K562 (cell line): ENCODE results near the gene MRPL54. TPM values are rescaled to one million over a fixed set of nuclear protein-coding genes. Genes with fewer than 3 reads are reported as not detected.
"Not testable (repeated sequence)": the region's sequence is repeated elsewhere in the genome, so short reads cannot be mapped to it uniquely, and the experiment has no call there.

Experiments
- ATAC-seq: fragments of 200-7000 bp; cut with Tn5 transposase; 3 replicates; pipeline ENCODE4 v1.9.1; 2020; ENCODE audit warnings: moderate library complexity
- BruUV-seq: library from RNA; stranded (reverse); fragments of 400-500 nt; replicated peaks from 2 replicates; lab custom pipeline; 2021; lab: Mats Ljungman, UMichigan
- CTCF ChIA-PET: fragments of 300-600 bp; formaldehyde crosslinking; extraction: SDS; loops from one replicate; lab custom pipeline; 2021; ENCODE audit warnings: low intra/inter-chr PET ratio; lab: Yijun Ruan, JAX
- POLR2A ChIA-PET: fragments of 300-600, 350-650 bp; sonication (Branson Sonifier 250); formaldehyde crosslinking; extraction: SDS; loops from one replicate; lab custom pipeline; 2021; ENCODE audit warnings: antibody characterized with exemption, inconsistent platforms; lab: Yijun Ruan, JAX
- DNase-seq, 4 experiments: peaks; one replicate each; pipeline versions ENCODE4 v3.0.0 to v3.0.0-alpha.2; 2011 to 2018; ENCODE audit warnings: low spot score in 3 of 4, mixed read lengths in 3 of 4; ENCODE audit errors: extremely low read depth in 1 of 4
- FAIRE-seq: peaks from 2 replicates; lab custom pipeline; 2011; peaks lifted over from hg19 to GRCh38; lab: Jason Lieb, UNC
- H2AFZ ChIP-seq: 2 replicates; pipeline ENCODE4 v1.6.0; 2011; ENCODE audit warnings: low read depth, low read length, control low read depth, inconsistent platforms
- H3K27ac ChIP-seq: fragments of 200-600 bp; 3 replicates; pipeline ENCODE4 v1.8.0; 2011; ENCODE audit warnings: low read depth, mild to moderate bottlenecking, control low read depth, inconsistent platforms, low read length, moderate library complexity, mixed read lengths; ENCODE audit errors: extremely low read depth
- H3K27me3 ChIP-seq, 2 experiments: fragments of 300-600 bp in 1 of 2; 2 replicates in 1 of 2; 3 replicates in 1 of 2; pipeline versions ENCODE4 v1.6.0 to v1.8.0; 2011; ENCODE audit warnings: inconsistent platforms in 2 of 2, low read length in 2 of 2, mild to moderate bottlenecking in 1 of 2, mixed read lengths in 1 of 2, moderate library complexity in 1 of 2; ENCODE audit not compliant: control insufficient read depth in 2 of 2, insufficient read depth in 2 of 2
- H3K36me3 ChIP-seq: fragments of 300-600 bp; 3 replicates; pipeline ENCODE4 v1.8.0; 2011; ENCODE audit warnings: mild to moderate bottlenecking, low read length, inconsistent platforms; ENCODE audit not compliant: control insufficient read depth, insufficient read depth
- H3K4me1 ChIP-seq, 2 experiments: fragments of 200-600 bp in 1 of 2; replicated peaks in 1 of 2; 2 replicates in 1 of 2; 3 replicates in 1 of 2; pipeline versions ENCODE4 v1.5.1 to v1.8.0; 2011; ENCODE audit warnings: inconsistent platforms in 2 of 2, low read length in 2 of 2, mild to moderate bottlenecking in 1 of 2, mixed read lengths in 1 of 2, moderate library complexity in 1 of 2; ENCODE audit not compliant: control insufficient read depth in 2 of 2, insufficient read depth in 2 of 2
- H3K4me2 ChIP-seq: 2 replicates; pipeline ENCODE4 v1.6.1; 2011; ENCODE audit warnings: low read length, control low read depth, inconsistent platforms, mixed read lengths; ENCODE audit not compliant: insufficient read depth
- H3K4me3 ChIP-seq: fragments of 200-600 bp; sonication (generic), shearing (Covaris generic); 2 replicates; pipeline ENCODE4 v1.5.1; 2016; ENCODE audit warnings: control low read depth, inconsistent platforms
- H3K79me2 ChIP-seq: fragments of 200-600 bp; 3 replicates; pipeline ENCODE4 v1.8.0; 2011; ENCODE audit warnings: low read length, inconsistent platforms; ENCODE audit not compliant: control insufficient read depth, insufficient read depth
- H3K9ac ChIP-seq, 2 experiments: 2 replicates each; pipeline versions ENCODE4 v1.6.0 to v1.6.1; 2011; ENCODE audit warnings: low read depth in 2 of 2, low read length in 2 of 2, control low read depth in 1 of 2, inconsistent platforms in 1 of 2, mild to moderate bottlenecking in 1 of 2, mixed read lengths in 1 of 2; ENCODE audit not compliant: insufficient read depth in 1 of 2
- H3K9me1 ChIP-seq: one replicate; pipeline ENCODE4 v1.6.0; 2011; ENCODE audit warnings: inconsistent platforms, mild to moderate bottlenecking, low read length, moderate library complexity; ENCODE audit not compliant: control insufficient read depth, insufficient read depth
- H3K9me3 ChIP-seq: replicated peaks from 2 replicates; pipeline ENCODE4 v1.5.1; 2011; ENCODE audit warnings: low read depth, low read length, inconsistent platforms; ENCODE audit not compliant: control insufficient read depth, insufficient read depth
- H4K20me1 ChIP-seq: replicated peaks from 2 replicates; pipeline ENCODE4 v1.6.1; 2011; ENCODE audit warnings: low read length, inconsistent platforms, mixed read lengths; ENCODE audit not compliant: control insufficient read depth, insufficient read depth
- WGBS: fragments of 100-300 bp; shearing (Covaris generic); methylation state at CpG from one replicate; pipeline ENCODE4 v1.1.6; 2016; ENCODE audit warnings: low coverage, mixed read lengths; ENCODE audit not compliant: insufficient coverage; ENCODE audit errors: missing lambda C conversion rate; 5-methylcytosine and 5-hydroxymethylcytosine counted together
- in situ Hi-C: fragments of 300-500 bp; cut with MboI; formaldehyde crosslinking; loops from 4 replicates; pipeline ENCODE4 v1.15.0; 2018; ENCODE audit warnings: inconsistent platforms, mixed read lengths
- intact Hi-C: fragments of 100-400 bp; cut with micrococcal nuclease; formaldehyde crosslinking; loops from 2 replicates; pipeline ENCODE4 v1.14.2; 2022
- polyA plus RNA-seq, 8 experiments: library from polyadenylated mRNA; depleted of rRNA in 4 of 8; stranded (reverse) in 5 of 8; unstranded in 3 of 8; fragments of >200 nt; fragmentation: Nextera tagmentation in 2 of 8; fragmentation: Illumina TruSeq in 1 of 8; extraction: Ambion mirVana in 2 of 8; extraction: Trizol in 1 of 8; gene quantifications; 2 replicates each; pipeline versions ENCODE4 v1.2.1 to v1.2.3, GENCODE V29; 2011 to 2014; ENCODE audit warnings: inconsistent platforms in 1 of 8, missing spikeins in 1 of 8
- total RNA-seq, 7 experiments: library from RNA; depleted of rRNA in 6 of 7; stranded (reverse); fragments of >200 nt in 6 of 7; fragmentation: Illumina TruSeq in 2 of 7; extraction: Trizol in 2 of 7; gene quantifications; 2 replicates each; pipeline versions ENCODE4 v1.2.1 to v1.2.3, GENCODE V29; 2011 to 2021; ENCODE audit warnings: low replicate concordance in 1 of 7
- TF ChIP-seq, protein P1 (sequence below), 2 experiments: fragments of 450-650 bp in 1 of 2; sonication (generic) in 1 of 2; formaldehyde crosslinking in 1 of 2; IDR thresholded peaks; 2 replicates each; pipeline versions ENCODE4 v1.7.1 to v1.9.0; 2016 to 2022; ENCODE audit warnings: inconsistent platforms in 1 of 2, mild to moderate bottlenecking in 1 of 2, missing genetic modification reagents in 1 of 2

Gene MRPL54
- total and polyA plus RNA-seq, 9 of the 15 experiments (the other 6 are each of a cell fraction or from before 2014, with no cell fraction given), result 3.5 to 120 (median 56.9) TPM

DNA sequence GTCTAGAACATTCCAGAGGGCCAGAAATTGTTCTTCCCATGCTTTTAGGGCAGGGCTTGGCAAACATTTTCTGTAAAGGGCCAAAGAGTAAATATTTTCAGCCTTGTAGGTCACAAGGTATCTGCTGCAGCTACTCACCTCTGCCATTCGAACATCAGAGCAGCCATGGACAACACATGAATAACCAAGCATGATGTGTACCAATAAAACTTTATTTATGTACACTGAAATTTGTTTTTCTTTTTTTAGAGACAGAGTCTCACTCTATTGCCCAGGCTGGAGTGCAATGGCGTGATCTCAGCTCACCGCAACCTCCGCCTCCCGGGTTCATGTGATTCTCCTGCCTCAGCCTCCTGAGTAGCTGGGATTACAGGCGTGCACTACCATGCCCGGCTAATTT is 4.8 kb upstream of the MRPL54 start:
- POLR2A ChIA-PET, H4K20me1 ChIP-seq, intact Hi-C loops, H3K4me3 ChIP-seq, DNase-seq, H2AFZ ChIP-seq, H3K27me3 ChIP-seq, H3K9ac ChIP-seq, H3K4me2 ChIP-seq, H3K9me1 ChIP-seq, CTCF ChIA-PET, H3K9me3 ChIP-seq, in situ Hi-C loops, H3K27ac ChIP-seq, FAIRE-seq: not testable (repeated sequence)
- 95% methylated on average over 7 of the region's 7 CpGs for WGBS
- Histone ChIP-seq H3K79me2 (peaks cover 19% of the 10 kb centered on the region), H3K36me3 (peaks cover 23% of the 10 kb centered on the region; the same call in 1 of the 3 replicates), H3K4me1 (peaks cover 5 to 30% of the 10 kb centered on the region in 2 experiments; a peak in 4 of 5 replicates)
- TF ChIP-seq, protein P1, sequence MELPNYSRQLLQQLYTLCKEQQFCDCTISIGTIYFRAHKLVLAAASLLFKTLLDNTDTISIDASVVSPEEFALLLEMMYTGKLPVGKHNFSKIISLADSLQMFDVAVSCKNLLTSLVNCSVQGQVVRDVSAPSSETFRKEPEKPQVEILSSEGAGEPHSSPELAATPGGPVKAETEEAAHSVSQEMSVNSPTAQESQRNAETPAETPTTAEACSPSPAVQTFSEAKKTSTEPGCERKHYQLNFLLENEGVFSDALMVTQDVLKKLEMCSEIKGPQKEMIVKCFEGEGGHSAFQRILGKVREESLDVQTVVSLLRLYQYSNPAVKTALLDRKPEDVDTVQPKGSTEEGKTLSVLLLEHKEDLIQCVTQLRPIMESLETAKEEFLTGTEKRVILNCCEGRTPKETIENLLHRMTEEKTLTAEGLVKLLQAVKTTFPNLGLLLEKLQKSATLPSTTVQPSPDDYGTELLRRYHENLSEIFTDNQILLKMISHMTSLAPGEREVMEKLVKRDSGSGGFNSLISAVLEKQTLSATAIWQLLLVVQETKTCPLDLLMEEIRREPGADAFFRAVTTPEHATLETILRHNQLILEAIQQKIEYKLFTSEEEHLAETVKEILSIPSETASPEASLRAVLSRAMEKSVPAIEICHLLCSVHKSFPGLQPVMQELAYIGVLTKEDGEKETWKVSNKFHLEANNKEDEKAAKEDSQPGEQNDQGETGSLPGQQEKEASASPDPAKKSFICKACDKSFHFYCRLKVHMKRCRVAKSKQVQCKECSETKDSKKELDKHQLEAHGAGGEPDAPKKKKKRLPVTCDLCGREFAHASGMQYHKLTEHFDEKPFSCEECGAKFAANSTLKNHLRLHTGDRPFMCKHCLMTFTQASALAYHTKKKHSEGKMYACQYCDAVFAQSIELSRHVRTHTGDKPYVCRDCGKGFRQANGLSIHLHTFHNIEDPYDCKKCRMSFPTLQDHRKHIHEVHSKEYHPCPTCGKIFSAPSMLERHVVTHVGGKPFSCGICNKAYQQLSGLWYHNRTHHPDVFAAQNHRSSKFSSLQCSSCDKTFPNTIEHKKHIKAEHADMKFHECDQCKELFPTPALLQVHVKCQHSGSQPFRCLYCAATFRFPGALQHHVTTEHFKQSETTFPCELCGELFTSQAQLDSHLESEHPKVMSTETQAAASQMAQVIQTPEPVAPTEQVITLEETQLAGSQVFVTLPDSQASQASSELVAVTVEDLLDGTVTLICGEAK (IDR thresholded peaks at IDR 0.05), result peak; percentile 91
- TF ChIP-seq, protein P1 (CRISPR knock-in tag; IDR thresholded peaks at IDR 0.05), result peak; percentile 78
- TF ChIP-seq, all 486 proteins: peak for 1; not testable (repeated sequence) for 485
- not testable (repeated sequence) for BruUV-seq, ATAC-seq
